Neural cell (in vitro differentiated cells): ENCODE data around the gene MC5R. TPM values are rescaled to one million over a fixed set of nuclear protein-coding genes. Genes with fewer than 3 reads are reported as not detected.

Source experiments
- H2AFZ ChIP-seq: fragments of 200-600, 300-800 bp; sonication (generic), shearing (Covaris generic); 2 replicates; pipeline ENCODE4 v1.6.0; 2014; ENCODE audit warnings: low read depth, mild to moderate bottlenecking, antibody characterized with exemption, low read length, moderate library complexity
- H3F3A ChIP-seq: fragments of 200-600 bp; shearing (Covaris generic); 2 replicates; pipeline ENCODE4 v1.6.1; 2016; ENCODE audit warnings: mild to moderate bottlenecking, moderate library complexity, mixed read lengths, antibody characterized with exemption, low read length; ENCODE audit not compliant: insufficient read depth, poor library complexity, severe bottlenecking
- H3K27ac ChIP-seq: fragments of 200-600, 300-800 bp; sonication (generic), shearing (Covaris generic); 2 replicates; pipeline ENCODE4 v1.5.1; 2014; ENCODE audit warnings: mild to moderate bottlenecking, low read length, moderate library complexity
- H3K27me3 ChIP-seq: fragments of 300-800, 200-600 bp; sonication (generic), shearing (Covaris generic); 2 replicates; pipeline ENCODE4 v1.6.0; 2014; ENCODE audit warnings: mild to moderate bottlenecking, low read depth, low read length, moderate library complexity; ENCODE audit not compliant: insufficient read depth
- H3K36me3 ChIP-seq: fragments of 300-800, 200-600 bp; sonication (generic), shearing (Covaris generic); 2 replicates; pipeline ENCODE4 v1.5.1; 2014; ENCODE audit warnings: mild to moderate bottlenecking, antibody characterized with exemption, low read length, moderate library complexity; ENCODE audit not compliant: insufficient read depth
- H3K4me2 ChIP-seq: fragments of 300-800, 200-600 bp; sonication (generic), shearing (Covaris generic); 2 replicates; pipeline ENCODE4 v1.6.0; 2014; ENCODE audit warnings: mild to moderate bottlenecking, low read length
- H3K4me3 ChIP-seq: fragments of 300-800, 200-600 bp; sonication (generic), shearing (Covaris generic); 2 replicates; pipeline ENCODE4 v1.5.1; 2014; ENCODE audit warnings: mild to moderate bottlenecking, low read length, moderate library complexity
- H3K79me2 ChIP-seq: fragments of 200-600 bp; shearing (Covaris generic); replicated peaks from 2 replicates; pipeline ENCODE4 v1.6.0; 2014; ENCODE audit warnings: mild to moderate bottlenecking, low read length, moderate library complexity; ENCODE audit not compliant: insufficient read depth
- H3K9ac ChIP-seq: fragments of 300-800, 200-600 bp; sonication (generic), shearing (Covaris generic); 2 replicates; pipeline ENCODE4 v1.6.1; 2016; ENCODE audit warnings: mild to moderate bottlenecking, low read length, mixed read lengths
- H3K9me2 ChIP-seq: fragments of 200-600 bp; shearing (Covaris generic); 2 replicates; pipeline ENCODE4 v1.6.1; 2016; ENCODE audit warnings: mild to moderate bottlenecking, low read length, mixed read lengths; ENCODE audit not compliant: insufficient read depth
- H3K9me3 ChIP-seq: fragments of 200-600, 300-800 bp; sonication (generic), shearing (Covaris generic); 2 replicates; pipeline ENCODE4 v1.6.1; 2016; ENCODE audit warnings: mild to moderate bottlenecking, mixed run types, low read length, moderate library complexity, mixed read lengths
- H4K20me1 ChIP-seq: fragments of 200-600 bp; shearing (Covaris generic); 2 replicates; pipeline ENCODE4 v1.6.1; 2016; ENCODE audit warnings: mild to moderate bottlenecking, mixed run types; ENCODE audit not compliant: insufficient read depth
- CTCF ChIP-seq: fragments of 450-650 bp; IDR thresholded peaks from 2 replicates; pipeline ENCODE4 v1.5.1; 2014; ENCODE audit warnings: antibody characterized with exemption, mild to moderate bottlenecking, moderate library complexity; ENCODE audit not compliant: poor library complexity, severe bottlenecking
- EP300 ChIP-seq: fragments of 450-650 bp; conservative IDR thresholded peaks from 2 replicates; pipeline ENCODE4 v1.6.1; 2014; ENCODE audit warnings: antibody characterized with exemption, mild to moderate bottlenecking, moderate library complexity; ENCODE audit not compliant: poor library complexity, severe bottlenecking
- EZH2 ChIP-seq: fragments of 200-600, 300-800 bp; shearing (Covaris generic), sonication (generic); IDR thresholded peaks from 2 replicates; pipeline ENCODE4 v1.6.1; 2014; ENCODE audit warnings: antibody characterized with exemption, low read length, borderline replicate concordance, mild to moderate bottlenecking; ENCODE audit not compliant: insufficient read depth, poor library complexity, severe bottlenecking
- MXI1 ChIP-seq: fragments of 450-650 bp; conservative IDR thresholded peaks from 2 replicates; pipeline ENCODE4 v1.6.1; 2014; ENCODE audit warnings: antibody characterized with exemption, mild to moderate bottlenecking; ENCODE audit not compliant: poor library complexity, severe bottlenecking
- POLR2AphosphoS5 ChIP-seq: IDR thresholded peaks from 2 replicates; pipeline ENCODE4 v1.6.1; 2012
- RAD21 ChIP-seq: fragments of 450-650 bp; conservative IDR thresholded peaks from 2 replicates; pipeline ENCODE4 v1.6.1; 2014; ENCODE audit warnings: antibody characterized with exemption, mild to moderate bottlenecking, moderate library complexity
- REST ChIP-seq: IDR thresholded peaks from 2 replicates; pipeline ENCODE4 v1.6.1; 2012; ENCODE audit warnings: borderline replicate concordance
- SMC3 ChIP-seq: fragments of 450-650 bp; conservative IDR thresholded peaks from 2 replicates; pipeline ENCODE4 v1.6.1; 2014; ENCODE audit warnings: antibody characterized with exemption, mild to moderate bottlenecking, moderate library complexity; ENCODE audit not compliant: poor library complexity
- TAF1 ChIP-seq: IDR thresholded peaks from 2 replicates; pipeline ENCODE4 v1.6.1; 2012; ENCODE audit warnings: low read depth
- polyA plus RNA-seq: library from polyadenylated mRNA; depleted of rRNA; stranded (reverse); fragments of >200 nt; gene quantifications from 2 replicates; pipeline ENCODE4 v1.2.3, GENCODE V29; 2014

The MC5R gene
- polyA plus RNA-seq, 1 donor from 2014 or later, result not detected

GRCh38 chr18:13874558-13874957 is 50.6 kb downstream of the MC5R start:
- H3K9me2 ChIP-seq, result no peaks in the 10 kb centered on the region
- H3K27me3 ChIP-seq, result peaks cover 7% of the 10 kb centered on the region
- no peak overlapping the region for H3K27ac ChIP-seq
- H3F3A ChIP-seq, result no peaks in the 10 kb centered on the region
- H3K9me3 ChIP-seq, result no peaks in the 10 kb centered on the region
- no peak overlapping the region for H3K4me2 ChIP-seq
- H3K36me3 ChIP-seq, result no peaks in the 10 kb centered on the region
- no peak overlapping the region for H2AFZ ChIP-seq
- H4K20me1 ChIP-seq, result no peaks in the 10 kb centered on the region
- TF ChIP-seq REST (no peak), CTCF (no peak), TAF1 (no peak), SMC3 (no peak), EZH2 (no peak), POLR2AphosphoS5 (no peak), EP300 (no peak), RAD21 (no peak), MXI1 (no peak)
- H3K4me3 ChIP-seq, result no peak overlapping the region
- no peak overlapping the region for H3K9ac ChIP-seq
- H3K79me2 ChIP-seq, result no peaks in the 10 kb centered on the region

Other genes with a start within 250 kb of the MC5R start
- 9.6 and 11.5 TPM in 2 replicates for gene FAM210A, start 97.6 kb upstream of the MC5R start, polyA plus RNA-seq
- 29.8 and 31.1 TPM in 2 replicates for gene RNMT, start 97.5 kb upstream of the MC5R start, polyA plus RNA-seq
- not detected in 2 replicates for gene MC2R, start 91.4 kb downstream of the MC5R start, polyA plus RNA-seq